ENCODE results near the gene NKD1. TPM values are rescaled to one million over a fixed set of nuclear protein-coding genes. Genes with fewer than 3 reads are reported as not detected.

NKD1 gene
- total and polyA plus RNA-seq, 2 of the 8 experiments (the other 6 are each of a cell fraction or from before 2014, with no cell fraction given) = 0.70 to 4.5 TPM

GRCh38 chr16:50681021-50681885 is 133.1 kb downstream of the NKD1 start, which contains the start of gene SNX20:
TSS of gene SNX20 (minus strand) at chr16:50681312. CDS start at chr16:50677526, 3,786 bp downstream.
- DNase-seq (ENCODE audit: low read depth in 1 of 2, low spot score in 2 of 2) (no peak), FAIRE-seq (no peak)
- H3K36me3 ChIP-seq (ENCODE audit: control insufficient read depth in 2 of 4, insufficient read depth in 4 of 4, low read length in 3 of 4) = no peaks in the 10 kb centered on the region
- no peaks in the 10 kb centered on the region for H3K9me3 ChIP-seq (ENCODE audit: insufficient read depth in 2 of 2, low read depth in 1 of 2, low read length in 1 of 2)
- no peak within 1 kb of the TSS for H2BK20ac ChIP-seq (ENCODE audit: low read length)
- no peaks in the 10 kb centered on the region for H3K4me1 ChIP-seq (replicated peaks in 1 of 4; ENCODE audit: control insufficient read depth in 3 of 4, insufficient read depth in 4 of 4, low read length in 3 of 4)
- POLR2A ChIA-PET (ENCODE audit: partially characterized antibody) = no interaction called here
- no peaks in the 10 kb centered on the region for H3K79me1 ChIP-seq (ENCODE audit: low read depth, low read length)
- no peak within 1 kb of the TSS for H4K91ac ChIP-seq (replicated peaks; ENCODE audit: insufficient read length, low read length)
- no peak within 1 kb of the TSS for H4K8ac ChIP-seq (ENCODE audit: extremely low read depth, insufficient read depth, low read length)
- no peaks in the 10 kb centered on the region for H3K23me2 ChIP-seq (ENCODE audit: low read depth, low read length)
- no peaks in the 10 kb centered on the region for H4K20me1 ChIP-seq (replicated peaks in 1 of 2; ENCODE audit: control insufficient read depth in 1 of 2, insufficient read depth in 2 of 2, low read length in 2 of 2)
- no peak within 1 kb of the TSS for H3K27ac ChIP-seq (ENCODE audit: low read depth, low read length)
- no peaks in the 10 kb centered on the region for H3K79me2 ChIP-seq (ENCODE audit: control insufficient read depth in 1 of 2, insufficient read depth in 2 of 2, low read length in 2 of 2)
- no peak within 1 kb of the TSS for H2AK5ac ChIP-seq (ENCODE audit: low read depth, low read length)
- no peak within 1 kb of the TSS for H2AFZ ChIP-seq (ENCODE audit: low read length)
- H4K5ac ChIP-seq (ENCODE audit: insufficient read length, low read depth, low read length) = no peak within 1 kb of the TSS
- H3K9ac ChIP-seq (replicated peaks in 1 of 4; ENCODE audit: extremely low read depth in 1 of 4, low read depth in 3 of 4, low read length in 3 of 4) = no peak within 1 kb of the TSS
- H3K4me3 ChIP-seq (ENCODE audit: extremely low read depth in 1 of 4, insufficient read depth in 2 of 4, low read depth in 3 of 4, low read length in 4 of 4) = no peak within 1 kb of the TSS
- no peak within 1 kb of the TSS for H3K18ac ChIP-seq (ENCODE audit: extremely low read depth, low read length)
- H2BK12ac ChIP-seq (ENCODE audit: low read depth, low read length) = no peak within 1 kb of the TSS
- CTCF ChIA-PET (ENCODE audit: partially characterized antibody) = interaction anchor here (0.8 to 18.5 kb wide), 6 partner anchors 9 to 120 kb away, joined by 3 to 251 read pairs (median 11); no protein-coding TSS in a partner anchor
- H2BK5ac ChIP-seq (ENCODE audit: low read depth, low read length) = no peak within 1 kb of the TSS
- H2BK15ac ChIP-seq (ENCODE audit: low read length) = no peak within 1 kb of the TSS
- H3K4me2 ChIP-seq (ENCODE audit: insufficient read depth in 1 of 2, low read depth in 2 of 2, low read length in 2 of 2) = no peak within 1 kb of the TSS
- no peak within 1 kb of the TSS for H3K14ac ChIP-seq (ENCODE audit: insufficient read length)
- no peaks in the 10 kb centered on the region for H3K27me3 ChIP-seq (replicated peaks in 1 of 4; ENCODE audit: control insufficient read depth in 3 of 4, extremely low read depth in 1 of 4, insufficient read depth in 3 of 4, low read length in 3 of 4)
- no peak within 1 kb of the TSS for H3K4ac ChIP-seq (replicated peaks; ENCODE audit: insufficient read length, low read depth, low read length)
- 89% methylated on average over 16 of the region's 16 CpGs; no CpG with 5 or more reads in 1 of the 2 experiments for WGBS, 2 experiments (ENCODE audit: extremely low coverage in 1 of 2, insufficient coverage in 1 of 2, insufficient read length in 1 of 2, insufficient replicate concordance in 2 of 2, low coverage in 1 of 2, low lambda C conversion rate in 2 of 2, missing lambda C conversion rate in 1 of 2)
- no peak within 1 kb of the TSS for H3K56ac ChIP-seq (replicated peaks; ENCODE audit: insufficient read length, low read depth, low read length)
- no peak within 1 kb of the TSS for H2BK120ac ChIP-seq (replicated peaks; ENCODE audit: low read depth, low read length)
- H3K23ac ChIP-seq (ENCODE audit: insufficient read length) = no peak within 1 kb of the TSS
- TF ChIP-seq CHD1 (IDR thresholded peaks at IDR 0.05; ENCODE audit: low read depth, low read length) (no peak), CEBPB (IDR thresholded peaks at IDR 0.05; ENCODE audit: low read depth, low read length) (no peak), TEAD4 (IDR thresholded peaks at IDR 0.05; ENCODE audit: low read depth, low read length) (no peak), HDAC6 (IDR thresholded peaks at IDR 0.05; ENCODE audit: low read depth, low read length) (no peak), ATF2 (IDR thresholded peaks at IDR 0.05; ENCODE audit: low read length) (no peak), JUN (IDR thresholded peaks at IDR 0.05; ENCODE audit: low read depth, low read length) (no peak), SP1 (IDR thresholded peaks at IDR 0.05; ENCODE audit: low read depth, low read length) (no peak), ZNF274 (IDR thresholded peaks at IDR 0.05; ENCODE audit: borderline replicate concordance, extremely low read depth, low read length) (no peak), SIRT6 (IDR thresholded peaks at IDR 0.05; ENCODE audit: low read length) (no peak), TAF7 (optimal IDR thresholded peaks at IDR 0.05; ENCODE audit: borderline replicate concordance, low read depth, low read length) (no peak), TBP (IDR thresholded peaks at IDR 0.05; ENCODE audit: low read depth, low read length) (no peak), RXRA (IDR thresholded peaks at IDR 0.05; ENCODE audit: insufficient read depth, low read depth, low read length) (no peak)

All from H1 (cell line).